Measurements from ENCODE around the gene IL1RAPL2.

The IL1RAPL2 gene

GRCh38 chrX:105527759-105528158 lies 961.8 kb downstream of the IL1RAPL2 start:
- Histone ChIP-seq H3K36me3 (replicated peaks; ENCODE audit: low read depth, low read length) (no peaks in the 10 kb centered on the region), H3K79me2 (ENCODE audit: low read length) (no peaks in the 10 kb centered on the region), H3K9ac (ENCODE audit: low read length) (no peak overlapping the region), H4K20me1 (ENCODE audit: insufficient read depth, low read length) (no peaks in the 10 kb centered on the region), H2AFZ (ENCODE audit: low read depth, low read length) (no peak overlapping the region), H3K4me1 (ENCODE audit: low read length) (no peaks in the 10 kb centered on the region), H3K4me2 (ENCODE audit: low read length) (no peak overlapping the region), H3K4me3 (ENCODE audit: low read length) (no peak overlapping the region), H3K9me3 (ENCODE audit: insufficient read depth, low read length) (no peaks in the 10 kb centered on the region), H3K27me3 (ENCODE audit: low read depth, low read length) (no peaks in the 10 kb centered on the region), H3K27ac (ENCODE audit: low read length) (no peak overlapping the region)
- TF ChIP-seq, protein P1, sequence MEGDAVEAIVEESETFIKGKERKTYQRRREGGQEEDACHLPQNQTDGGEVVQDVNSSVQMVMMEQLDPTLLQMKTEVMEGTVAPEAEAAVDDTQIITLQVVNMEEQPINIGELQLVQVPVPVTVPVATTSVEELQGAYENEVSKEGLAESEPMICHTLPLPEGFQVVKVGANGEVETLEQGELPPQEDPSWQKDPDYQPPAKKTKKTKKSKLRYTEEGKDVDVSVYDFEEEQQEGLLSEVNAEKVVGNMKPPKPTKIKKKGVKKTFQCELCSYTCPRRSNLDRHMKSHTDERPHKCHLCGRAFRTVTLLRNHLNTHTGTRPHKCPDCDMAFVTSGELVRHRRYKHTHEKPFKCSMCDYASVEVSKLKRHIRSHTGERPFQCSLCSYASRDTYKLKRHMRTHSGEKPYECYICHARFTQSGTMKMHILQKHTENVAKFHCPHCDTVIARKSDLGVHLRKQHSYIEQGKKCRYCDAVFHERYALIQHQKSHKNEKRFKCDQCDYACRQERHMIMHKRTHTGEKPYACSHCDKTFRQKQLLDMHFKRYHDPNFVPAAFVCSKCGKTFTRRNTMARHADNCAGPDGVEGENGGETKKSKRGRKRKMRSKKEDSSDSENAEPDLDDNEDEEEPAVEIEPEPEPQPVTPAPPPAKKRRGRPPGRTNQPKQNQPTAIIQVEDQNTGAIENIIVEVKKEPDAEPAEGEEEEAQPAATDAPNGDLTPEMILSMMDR (IDR thresholded peaks at IDR 0.05; ENCODE audit: low read depth, low read length): no peak
- TF ChIP-seq EZH2phosphoT487 (IDR thresholded peaks at IDR 0.05; ENCODE audit: low read depth): no peak

- TF ChIP-seq, protein P1 (IDR thresholded peaks at IDR 0.05; ENCODE audit: low read depth, low read length): no peak
- no peak for TF ChIP-seq EZH2phosphoT487 (IDR thresholded peaks at IDR 0.05; ENCODE audit: low read depth)
- Histone ChIP-seq H2AFZ (ENCODE audit: low read depth, low read length) (no peak overlapping the region), H4K20me1 (ENCODE audit: insufficient read depth, low read length) (no peaks in the 10 kb centered on the region), H3K79me2 (ENCODE audit: low read length) (no peaks in the 10 kb centered on the region), H3K27me3 (ENCODE audit: low read depth, low read length) (no peaks in the 10 kb centered on the region), H3K27ac (ENCODE audit: low read length) (no peak overlapping the region), H3K4me1 (ENCODE audit: low read length) (no peaks in the 10 kb centered on the region), H3K4me3 (ENCODE audit: low read length) (no peak overlapping the region), H3K9me3 (ENCODE audit: insufficient read depth, low read length) (no peaks in the 10 kb centered on the region), H3K9ac (ENCODE audit: low read length) (no peak overlapping the region), H3K4me2 (ENCODE audit: low read length) (no peak overlapping the region), H3K36me3 (replicated peaks; ENCODE audit: low read depth, low read length) (no peaks in the 10 kb centered on the region)
Observed at GRCh38 chrX:105533951-105534350, 968.0 kb downstream of the IL1RAPL2 start.

DNA sequence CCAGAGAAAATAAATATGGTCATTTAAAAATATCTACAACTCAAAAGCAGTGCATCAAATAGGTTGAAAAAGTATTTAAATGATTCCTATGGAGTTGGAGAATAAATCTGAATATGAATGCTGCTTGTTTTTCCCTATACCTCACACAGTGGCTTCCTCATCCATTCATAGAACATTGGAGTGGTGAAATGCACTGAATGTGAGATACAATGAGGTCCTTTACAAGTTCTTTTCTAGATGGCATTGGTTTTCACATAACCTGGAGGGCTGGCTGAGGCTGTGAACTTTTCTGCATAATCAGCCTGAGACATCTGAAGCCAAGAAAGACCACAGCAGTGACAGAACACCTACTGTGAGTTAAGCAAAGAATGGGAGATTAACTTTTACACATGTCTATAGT lies 977.3 kb downstream of the IL1RAPL2 start:
- Histone ChIP-seq H3K9ac (ENCODE audit: low read length) (no peak overlapping the region), H4K20me1 (ENCODE audit: insufficient read depth, low read length) (no peaks in the 10 kb centered on the region), H3K4me2 (ENCODE audit: low read length) (no peak overlapping the region), H3K79me2 (ENCODE audit: low read length) (no peaks in the 10 kb centered on the region), H3K4me1 (ENCODE audit: low read length) (peaks cover 15% of the 10 kb centered on the region), H2AFZ (ENCODE audit: low read depth, low read length) (no peak overlapping the region), H3K4me3 (ENCODE audit: low read length) (no peak overlapping the region), H3K27ac (ENCODE audit: low read length) (no peak overlapping the region), H3K36me3 (replicated peaks; ENCODE audit: low read depth, low read length) (peaks cover 4% of the 10 kb centered on the region), H3K9me3 (ENCODE audit: insufficient read depth, low read length) (no peaks in the 10 kb centered on the region), H3K27me3 (ENCODE audit: low read depth, low read length) (no peaks in the 10 kb centered on the region)
- TF ChIP-seq EZH2phosphoT487 (IDR thresholded peaks at IDR 0.05; ENCODE audit: low read depth): no peak
- TF ChIP-seq, protein P1 (IDR thresholded peaks at IDR 0.05; ENCODE audit: low read depth, low read length): no peak

DNA sequence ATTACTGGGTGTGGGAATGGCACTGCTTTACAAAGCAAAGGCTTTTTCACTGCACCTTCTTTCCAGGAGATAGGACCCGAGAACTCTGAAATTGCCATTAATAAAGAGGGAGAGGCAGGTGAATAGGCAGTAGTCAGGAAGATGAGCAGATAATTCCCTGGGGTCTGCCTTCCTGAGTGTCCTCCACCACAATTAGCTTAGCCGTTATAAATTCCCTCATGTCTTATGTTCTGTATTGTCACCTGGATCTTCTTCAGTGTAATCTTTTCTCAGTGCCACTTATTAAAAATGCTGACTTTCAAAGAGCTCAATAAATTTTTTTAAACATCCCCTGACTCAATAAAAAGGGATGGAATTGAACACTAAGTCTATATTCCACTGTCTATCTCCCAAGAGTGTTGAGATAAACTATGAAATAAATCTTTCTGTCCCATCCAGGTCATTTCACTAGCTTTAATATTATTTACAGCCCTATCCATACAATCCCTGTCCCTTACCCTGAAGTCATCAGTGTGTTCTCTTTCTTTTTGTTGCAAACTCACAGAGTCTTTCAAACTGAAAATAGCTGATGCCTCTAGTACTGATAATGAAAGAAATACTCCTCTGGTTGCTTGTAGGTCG lies 984.2 kb downstream of the IL1RAPL2 start:
- TF ChIP-seq EZH2phosphoT487 (IDR thresholded peaks at IDR 0.05; ENCODE audit: low read depth): no peak
- TF ChIP-seq, protein P1 (IDR thresholded peaks at IDR 0.05; ENCODE audit: low read depth, low read length): no peak
- no peaks in the 10 kb centered on the region for H3K36me3 ChIP-seq (replicated peaks; ENCODE audit: low read depth, low read length)
- H3K9ac ChIP-seq (ENCODE audit: low read length): no peak overlapping the region
- no peak overlapping the region for H3K4me3 ChIP-seq (ENCODE audit: low read length)
- H2AFZ ChIP-seq (ENCODE audit: low read depth, low read length): no peak overlapping the region
- no peaks in the 10 kb centered on the region for H4K20me1 ChIP-seq (ENCODE audit: insufficient read depth, low read length)
- no peaks in the 10 kb centered on the region for H3K4me1 ChIP-seq (ENCODE audit: low read length)
- no peak overlapping the region for H3K27ac ChIP-seq (ENCODE audit: low read length)
- H3K79me2 ChIP-seq (ENCODE audit: low read length): no peaks in the 10 kb centered on the region
- no peak overlapping the region for H3K4me2 ChIP-seq (ENCODE audit: low read length)
- no peaks in the 10 kb centered on the region for H3K27me3 ChIP-seq (ENCODE audit: low read depth, low read length)
- H3K9me3 ChIP-seq (ENCODE audit: insufficient read depth, low read length): no peaks in the 10 kb centered on the region

Measured in OCI-LY3 (cell line).